GDM1 (cell line): Measurements from ENCODE around the gene LAMA2.

ENCODE experiments used
- DNase-seq: peaks from one replicate; lab custom pipeline; 2025; lab: John Stamatoyannopoulos, UW

The LAMA2 gene

DNA sequence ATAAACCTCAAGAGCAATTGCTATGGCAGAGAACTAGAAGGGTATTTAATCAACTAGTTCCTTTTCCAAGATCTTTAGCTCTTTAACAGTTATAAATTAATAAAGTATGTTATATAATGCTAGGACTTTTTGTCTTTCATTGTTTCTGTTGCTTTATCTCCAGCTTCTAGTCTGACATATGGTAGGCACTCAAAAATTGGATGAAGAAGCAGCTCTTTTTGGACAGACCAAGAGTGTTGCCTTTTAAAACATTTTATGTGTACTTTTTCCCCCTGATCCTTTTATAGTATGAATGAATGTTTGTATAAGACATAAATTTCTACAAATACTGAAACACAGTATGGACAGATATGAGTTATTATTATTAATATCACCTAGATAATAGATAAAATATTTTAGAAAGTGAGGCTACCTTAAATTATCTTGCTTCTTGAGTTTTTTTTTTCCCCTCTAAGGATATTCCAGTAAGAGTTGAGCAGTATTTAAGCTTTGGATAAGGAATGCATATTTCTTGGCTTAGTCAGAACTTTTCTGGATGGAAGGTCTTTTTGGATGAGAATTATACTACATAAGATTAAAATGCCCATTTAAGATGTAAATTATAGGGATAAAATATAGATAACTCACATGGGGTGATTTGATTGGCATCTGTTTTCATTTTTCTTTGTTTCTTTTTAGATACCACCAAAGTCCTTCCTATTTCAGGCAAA is 16.6 kb downstream of the LAMA2 start:
- no peak for DNase-seq

DNA sequence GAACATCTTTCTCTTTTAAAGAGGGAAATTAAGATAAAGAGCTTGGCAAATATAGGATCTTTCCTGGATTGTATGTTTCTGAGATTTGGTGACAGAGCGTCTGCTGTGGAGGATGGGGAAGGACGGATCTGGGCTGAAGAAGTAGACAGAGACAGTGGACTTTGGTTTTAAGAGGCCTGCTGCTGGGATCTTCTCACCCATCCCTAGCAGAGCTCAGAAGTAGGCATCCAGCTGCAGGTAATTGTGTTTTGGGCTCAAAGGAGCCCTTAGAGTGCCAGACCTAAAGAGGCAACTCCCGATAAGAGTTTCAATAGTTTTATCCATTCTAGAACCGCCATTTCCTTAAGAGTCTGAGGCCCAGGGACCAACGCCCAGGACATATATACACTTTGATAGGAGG is 20.8 kb downstream of the LAMA2 start:
- DNase-seq, result no peak

DNA sequence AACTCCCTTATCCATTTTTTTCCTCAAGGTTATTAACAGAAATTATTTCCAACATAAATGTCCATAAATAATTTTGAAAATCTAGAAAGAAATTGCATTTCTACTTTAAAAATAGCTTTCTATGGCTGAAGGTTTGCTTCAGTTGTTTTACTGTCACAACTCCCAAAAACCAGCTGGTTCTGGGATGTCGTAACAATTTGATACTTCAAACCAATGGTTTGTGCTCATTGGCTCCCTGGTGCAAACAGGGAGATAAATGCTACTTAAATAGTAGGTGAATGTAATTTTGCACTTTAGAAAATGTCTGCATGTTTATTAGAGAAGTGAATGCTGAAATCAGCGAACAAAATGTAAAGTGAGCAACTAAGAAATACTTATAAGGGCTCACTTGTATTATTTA is 31.1 kb downstream of the LAMA2 start:
- DNase-seq, result no peak

DNA sequence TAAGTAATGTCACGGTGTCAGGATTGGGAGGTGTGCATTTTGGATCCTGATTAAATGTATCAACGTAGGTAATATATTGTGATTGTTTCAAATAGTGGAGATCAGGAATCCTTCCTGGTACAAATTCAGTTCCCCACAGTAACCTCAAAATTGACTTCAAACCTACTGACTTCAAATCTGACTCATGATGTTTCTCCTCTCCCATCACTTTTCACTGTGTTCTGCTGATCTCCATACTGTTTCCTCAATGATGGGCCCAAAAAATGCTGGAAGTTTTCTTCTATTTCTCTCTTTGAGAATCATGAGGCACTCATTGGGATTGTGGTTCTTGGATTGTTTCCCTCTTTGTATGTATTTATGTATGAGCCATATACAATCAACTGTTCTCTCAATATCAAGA is 35.9 kb downstream of the LAMA2 start:
- DNase-seq, result no peak

DNA sequence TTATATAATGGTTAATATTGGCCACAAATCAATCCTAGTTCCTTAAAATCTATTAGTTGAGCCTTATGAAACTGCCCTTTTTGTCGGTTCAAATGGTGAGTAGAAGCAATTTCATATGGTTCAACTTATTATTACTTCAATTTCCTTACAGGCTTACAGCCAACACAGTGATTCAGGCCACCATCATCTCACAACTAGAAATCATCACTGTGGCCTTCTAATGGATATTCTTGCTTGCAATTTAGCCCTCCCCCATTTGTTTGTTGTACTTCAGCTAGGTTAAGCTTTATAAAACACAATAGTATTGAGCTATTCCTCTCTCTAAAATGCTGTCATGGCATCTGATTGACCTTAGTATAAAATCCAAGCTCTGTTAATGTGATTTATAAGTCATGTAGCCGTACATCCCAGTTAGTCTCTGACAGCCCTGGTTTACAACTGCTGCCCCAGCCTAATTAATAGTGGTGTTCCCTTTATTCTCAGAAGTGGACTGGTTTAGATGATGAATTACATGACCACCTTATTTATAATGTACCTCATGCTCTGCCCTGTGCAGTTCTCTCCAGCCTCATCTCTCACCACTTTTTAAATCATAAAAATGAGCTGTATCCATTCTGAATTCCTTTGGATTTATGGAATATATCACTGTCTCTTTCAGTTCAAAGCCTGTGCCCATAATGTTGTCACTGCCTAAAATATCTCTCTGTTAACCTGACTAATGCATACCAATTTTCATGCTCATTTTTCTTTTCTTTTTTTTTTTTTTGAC is 36.7 kb downstream of the LAMA2 start:
- no peak for DNase-seq

DNA sequence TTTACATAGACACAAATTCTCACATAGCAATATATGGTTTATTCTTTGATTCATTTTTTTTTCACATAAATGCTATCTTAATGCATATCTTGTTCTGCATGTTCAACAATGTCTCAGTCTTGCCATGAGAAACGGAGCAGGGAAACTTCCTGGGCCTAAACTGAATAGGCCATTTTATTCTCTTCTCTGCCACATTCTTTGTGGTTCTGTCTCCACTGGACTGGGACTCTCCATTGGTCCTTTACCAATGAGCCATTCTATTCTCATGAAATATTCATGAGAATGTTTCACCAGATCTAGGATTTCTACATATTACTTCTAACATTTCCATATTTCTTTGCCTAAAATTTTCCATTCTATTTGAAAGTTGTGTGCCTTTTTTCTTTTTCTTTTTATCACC is 42.8 kb downstream of the LAMA2 start:
- DNase-seq, result no peak

DNA sequence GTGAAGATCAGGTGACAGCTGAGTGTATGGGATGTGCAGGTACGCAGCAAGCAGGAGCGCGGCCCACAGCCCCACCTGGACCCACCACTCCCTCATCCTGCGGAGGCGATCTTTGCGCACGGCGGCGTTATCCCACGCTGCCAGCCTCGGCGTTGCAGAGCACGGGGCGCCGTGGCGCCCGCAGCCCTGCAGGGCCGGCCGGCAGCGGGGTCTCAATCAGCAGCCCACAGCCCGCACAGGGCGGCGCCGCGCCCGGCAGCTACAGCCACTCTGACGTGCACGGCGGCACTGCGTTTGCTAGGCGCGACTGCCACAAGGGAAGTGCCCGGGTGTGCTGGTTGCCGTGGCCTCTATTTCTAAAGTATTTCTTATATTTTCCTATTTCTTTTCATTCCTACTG is 46.9 kb downstream of the LAMA2 start:
- DNase-seq, result no peak

DNA sequence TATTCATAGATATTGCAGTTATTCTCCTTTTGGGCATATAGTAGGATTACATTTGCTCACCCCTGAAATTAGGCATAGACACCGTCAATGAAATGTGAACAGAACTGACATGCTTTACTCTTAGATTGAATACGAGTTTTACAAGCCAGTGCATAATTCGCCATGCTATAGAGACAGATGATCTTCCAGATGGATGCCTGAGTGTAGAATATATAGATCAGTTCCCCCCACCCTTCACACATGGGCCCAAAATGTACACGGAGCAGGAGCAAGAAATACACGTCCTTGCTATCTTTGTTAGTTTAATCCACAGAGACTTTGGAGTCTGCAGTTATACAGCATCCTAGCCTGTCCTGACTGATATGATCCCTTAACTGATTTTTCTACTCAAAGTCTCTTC is 47.4 kb downstream of the LAMA2 start:
- DNase-seq, result no peak

DNA sequence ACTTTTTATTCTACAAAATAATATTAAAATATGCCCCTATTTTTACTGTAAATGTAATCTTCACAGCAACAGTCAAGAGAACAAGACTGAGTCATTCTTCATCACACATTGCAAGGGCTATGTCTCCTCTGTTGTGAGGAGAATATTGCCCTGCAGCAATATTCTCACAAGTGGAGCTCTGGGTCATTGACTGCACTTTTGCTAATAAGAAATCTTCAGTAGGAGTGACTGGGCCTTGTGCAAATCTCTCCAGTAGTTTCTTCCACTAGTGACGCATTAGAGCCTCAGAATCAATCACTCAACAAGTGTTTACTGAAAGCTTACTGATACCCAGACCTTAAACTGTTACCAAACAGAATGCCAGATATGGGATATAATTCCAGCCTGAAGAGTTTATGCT is 49.1 kb downstream of the LAMA2 start:
- no peak for DNase-seq

DNA sequence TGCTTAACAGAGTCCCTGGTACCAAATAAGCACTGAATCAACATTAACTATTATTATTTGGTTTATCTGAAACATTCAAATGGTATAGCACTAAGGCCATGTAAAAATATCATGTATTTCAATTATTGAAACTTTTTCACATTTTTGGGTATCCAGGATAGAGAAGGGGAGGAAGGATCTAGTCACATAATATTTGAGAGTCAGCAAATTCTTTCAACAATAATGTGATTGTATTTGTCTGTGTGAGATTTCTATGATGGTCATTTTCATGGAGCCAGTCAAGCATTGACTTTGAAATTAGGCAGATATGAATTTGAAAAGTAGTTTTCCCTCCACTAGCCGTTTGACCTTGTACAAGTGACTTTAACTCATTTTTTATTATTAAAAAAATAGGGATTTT is 67.9 kb downstream of the LAMA2 start:
- no peak for DNase-seq

DNA sequence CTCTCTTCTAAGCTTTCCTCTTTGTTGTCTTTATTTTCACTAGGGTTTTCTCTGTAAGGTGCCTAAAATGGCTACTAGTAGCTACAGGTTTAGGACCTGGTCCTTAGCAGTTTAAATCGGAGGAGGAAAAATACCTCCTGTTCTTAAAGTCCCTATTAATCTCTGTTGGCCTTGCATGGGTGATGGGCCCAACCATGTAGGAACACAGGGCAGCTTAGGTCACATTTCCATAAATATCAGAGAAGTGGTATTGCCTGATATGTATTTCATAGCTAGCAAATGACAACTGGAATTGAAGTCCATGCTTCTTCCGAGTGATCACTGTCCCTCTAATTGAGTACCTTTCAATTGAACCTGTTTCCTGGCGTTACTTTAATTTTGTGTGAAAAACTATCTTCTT is 70.0 kb downstream of the LAMA2 start:
- no peak for DNase-seq

DNA sequence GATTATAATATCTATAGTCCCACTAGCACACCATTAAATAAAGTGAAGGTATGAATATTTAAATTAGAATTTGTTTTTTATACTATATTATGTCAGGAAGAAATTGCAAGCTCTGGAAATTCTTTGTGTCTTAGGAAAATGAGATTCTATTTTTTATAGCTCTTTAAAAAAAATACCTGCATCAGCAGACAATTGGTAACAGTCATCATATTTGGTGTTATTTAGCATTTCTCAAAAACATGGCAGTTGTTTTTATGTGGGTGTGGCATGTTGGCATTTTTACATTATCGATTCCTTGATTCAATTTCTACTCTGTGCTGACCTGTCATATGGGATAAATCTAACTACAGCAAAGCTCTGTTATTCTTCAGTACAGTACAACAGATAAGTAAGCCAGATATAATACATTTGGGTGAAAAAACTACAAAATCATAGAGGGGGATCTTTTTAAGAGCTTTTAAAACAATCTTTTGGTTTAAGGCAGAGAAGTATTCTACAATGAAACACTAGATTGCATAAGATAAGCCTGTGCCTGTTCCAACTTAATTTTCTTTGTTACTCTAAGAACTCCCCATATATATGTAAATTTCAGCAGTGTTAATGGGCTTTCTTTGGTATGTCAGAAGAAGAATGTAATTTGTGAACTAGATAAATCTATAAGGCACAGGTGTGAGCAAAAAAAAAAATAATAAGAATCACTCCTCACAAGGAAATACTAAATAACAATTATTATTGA is 71.5 kb downstream of the LAMA2 start:
- DNase-seq, result no peak

DNA sequence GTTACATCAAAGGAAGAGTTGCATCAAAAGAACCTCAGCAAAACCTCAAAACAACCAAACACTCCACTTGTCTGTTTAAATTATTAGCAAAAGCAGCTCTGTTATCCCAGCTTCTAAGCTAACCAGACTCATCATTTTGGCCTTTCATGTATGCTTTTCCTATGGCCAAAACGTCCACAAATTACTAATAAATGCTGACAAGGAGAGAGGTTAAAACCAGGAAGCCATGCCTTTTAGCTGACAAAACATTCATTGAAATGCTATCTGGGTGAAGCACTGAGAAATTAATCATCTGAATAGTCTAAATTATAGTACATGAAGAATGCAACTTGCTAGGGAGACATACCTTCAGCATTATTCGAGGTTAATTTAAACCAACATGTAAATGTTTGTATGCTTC is 80.6 kb downstream of the LAMA2 start:
- DNase-seq, result no peak

DNA sequence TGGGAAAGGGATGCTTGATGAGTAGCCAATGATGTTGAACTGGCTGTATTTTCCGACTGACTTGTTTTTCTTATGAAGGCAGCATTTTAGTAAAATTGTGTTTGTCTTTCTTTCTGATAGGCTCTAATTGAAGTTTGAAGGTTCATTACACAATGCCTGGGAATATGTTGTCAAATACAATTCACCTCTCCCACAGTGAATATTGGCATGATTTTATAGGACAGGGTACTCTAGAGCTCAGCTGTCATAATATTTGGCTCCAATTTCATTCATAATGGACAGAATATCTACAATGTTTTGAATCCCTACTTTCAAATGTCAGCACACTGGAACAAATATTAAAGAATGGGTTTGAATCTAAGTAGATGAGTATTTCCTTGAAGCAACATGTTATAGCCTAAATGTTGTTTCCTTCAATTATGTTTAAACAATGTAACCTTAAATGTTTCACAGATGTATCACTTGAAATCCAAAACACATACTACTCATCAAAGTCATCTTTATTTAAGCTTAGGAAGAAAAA is 81.4 kb downstream of the LAMA2 start:
- DNase-seq, result no peak

DNA sequence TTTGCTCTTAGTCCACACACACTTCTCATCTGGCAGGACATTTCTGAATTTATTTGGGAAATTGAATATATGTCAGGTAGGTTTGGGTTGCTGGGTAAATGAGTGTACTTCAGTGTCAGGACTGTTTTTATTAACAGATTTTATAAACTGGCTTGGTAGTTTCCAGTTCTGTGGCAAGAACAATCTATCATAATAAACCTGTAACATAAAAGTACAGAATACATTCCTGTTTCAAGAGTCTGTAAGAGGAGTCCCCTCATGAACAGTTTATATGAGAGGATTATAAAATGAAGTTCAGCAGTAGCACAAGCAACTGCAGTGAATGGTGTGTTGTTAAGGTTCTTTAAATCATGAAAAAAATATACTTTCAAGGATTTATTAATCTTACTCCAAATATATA is 81.8 kb downstream of the LAMA2 start:
- no peak for DNase-seq

DNA sequence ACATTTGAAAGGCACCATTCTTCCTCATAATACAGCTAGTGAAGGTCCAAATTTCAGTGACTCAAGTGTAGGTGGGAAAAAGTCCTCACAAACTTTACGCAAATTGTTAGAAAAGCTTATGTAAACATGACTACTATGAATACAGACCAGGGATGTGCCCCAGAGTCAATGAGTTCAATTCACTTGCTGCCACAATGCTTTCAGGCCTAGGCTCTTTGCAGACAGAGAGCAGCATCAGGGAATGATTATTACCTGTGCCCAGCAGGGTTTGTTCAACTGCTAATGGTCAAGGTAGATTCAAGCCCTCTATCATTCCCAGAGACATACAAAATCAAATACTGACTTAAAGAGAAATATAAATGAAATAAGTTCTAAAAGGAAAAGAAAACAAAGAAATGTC is 84.0 kb downstream of the LAMA2 start:
- DNase-seq, result no peak

DNA sequence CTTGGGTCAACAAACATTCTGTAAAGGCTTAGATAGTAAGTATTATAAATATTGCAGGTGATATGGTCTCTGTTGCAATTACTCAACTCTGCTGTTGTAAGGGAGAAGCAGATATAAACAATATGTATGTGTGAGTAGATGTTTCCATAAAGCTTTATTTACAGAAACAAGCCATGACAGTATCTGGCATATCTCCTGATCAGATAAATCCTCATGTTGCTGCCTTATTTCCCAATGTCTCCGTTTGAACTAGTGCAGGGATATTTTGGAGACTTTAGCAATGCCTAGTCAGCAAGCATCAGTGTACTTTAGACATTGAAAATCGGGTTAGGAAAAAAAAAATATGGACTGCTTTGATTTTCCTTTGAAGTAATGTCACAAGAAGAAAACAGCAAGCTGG is 96.1 kb downstream of the LAMA2 start:
- no peak for DNase-seq

DNA sequence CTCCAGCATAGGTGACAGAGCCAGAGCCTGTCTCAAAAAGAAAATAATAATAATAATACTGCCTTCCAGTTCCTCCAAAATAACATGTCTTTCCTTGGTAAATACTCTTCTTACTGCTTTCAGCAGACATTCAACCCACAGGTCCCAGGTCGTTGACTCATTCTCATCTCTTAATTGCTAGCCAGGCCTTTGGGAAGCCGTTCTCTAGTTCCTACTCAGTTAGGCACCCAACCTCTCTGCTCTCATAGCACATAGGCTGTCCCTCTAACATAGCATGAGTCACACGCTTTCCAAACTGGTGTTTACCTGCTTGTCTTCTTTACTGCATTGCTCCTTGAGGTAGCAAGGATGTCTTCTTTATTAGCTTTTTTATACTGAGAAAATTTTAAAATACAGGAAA is 98.8 kb downstream of the LAMA2 start:
- no peak for DNase-seq

DNA sequence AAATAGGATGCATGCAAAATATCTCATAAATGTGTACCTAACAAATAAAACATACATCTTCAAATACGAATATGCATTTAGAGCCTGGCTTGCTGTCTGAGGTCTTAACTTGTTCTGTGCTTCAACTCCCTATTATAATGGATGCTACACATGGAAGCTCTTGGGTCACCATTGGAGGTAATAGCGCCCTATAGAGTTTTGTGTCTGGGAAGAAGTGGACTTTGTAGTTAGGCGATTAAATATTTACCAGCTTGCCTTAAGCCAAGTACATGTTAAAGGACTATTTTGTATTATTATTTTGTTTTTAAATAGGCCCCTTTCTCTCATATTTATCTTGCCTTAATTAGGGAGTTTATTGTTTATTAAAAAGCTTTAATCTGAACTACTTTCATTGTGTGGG is 107.4 kb downstream of the LAMA2 start:
- no peak for DNase-seq

DNA sequence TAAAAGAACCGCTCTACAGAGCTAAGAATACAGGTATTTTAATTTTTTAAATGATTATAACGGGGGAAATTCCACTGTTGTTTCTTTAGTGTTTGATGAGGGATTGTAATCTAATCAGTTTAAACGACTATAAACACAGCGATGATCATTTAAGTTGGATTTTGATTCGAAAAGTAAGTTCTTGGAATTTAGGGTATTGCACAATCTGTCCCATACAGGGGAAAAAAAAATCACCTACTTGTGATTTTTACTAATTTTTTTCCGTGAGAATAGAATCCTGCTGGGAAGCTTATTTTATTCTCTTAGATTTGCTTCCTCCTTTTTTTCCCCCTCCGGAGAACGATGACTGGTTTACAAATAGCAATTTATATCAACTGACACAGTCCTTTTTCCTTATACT is 108.0 kb downstream of the LAMA2 start:
- no peak for DNase-seq

DNA sequence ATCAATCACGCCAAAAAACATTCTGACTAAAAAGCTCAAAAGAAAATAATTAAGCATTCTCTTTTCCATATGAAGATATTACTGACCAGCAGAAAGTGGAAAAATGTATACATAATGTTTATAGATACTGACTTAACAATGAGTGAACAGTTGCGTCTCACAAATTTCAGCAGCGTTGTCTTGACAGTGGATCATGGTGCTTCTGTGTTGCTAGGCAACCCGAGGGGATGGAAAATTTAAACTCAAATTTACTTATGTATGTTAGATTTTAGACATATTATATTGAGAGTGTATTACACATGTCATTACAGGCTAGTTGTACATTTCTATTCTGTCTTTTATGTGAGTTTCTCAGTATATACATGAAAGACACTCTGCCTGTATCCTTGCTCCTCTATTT is 110.2 kb downstream of the LAMA2 start:
- DNase-seq, result no peak

DNA sequence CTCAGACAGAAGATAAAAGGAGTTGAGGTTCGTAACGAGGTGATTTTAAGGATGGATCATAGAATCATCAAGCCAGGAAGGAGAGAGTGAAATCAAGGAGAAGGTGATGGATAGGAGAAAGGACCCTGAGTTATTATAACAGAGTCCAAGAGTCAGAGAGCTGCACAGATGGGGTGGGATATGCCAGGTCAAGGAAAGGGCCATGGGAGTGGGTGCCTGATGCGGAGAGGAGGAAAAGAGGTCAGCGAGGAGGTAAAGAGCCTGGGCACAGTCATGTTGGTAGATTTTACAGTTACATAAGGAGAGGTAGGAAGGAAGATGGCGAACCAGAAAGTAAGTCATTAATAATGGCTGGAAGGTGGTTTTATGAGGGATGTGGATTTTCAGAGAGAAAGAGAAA is 114.9 kb downstream of the LAMA2 start:
- no peak for DNase-seq
